ENCODE data around the gene TMEM69.
"Not testable (repeated sequence)": the region's sequence is repeated elsewhere in the genome, so short reads cannot be mapped to it uniquely, and the experiment has no call there.

The TMEM69 gene

DNA sequence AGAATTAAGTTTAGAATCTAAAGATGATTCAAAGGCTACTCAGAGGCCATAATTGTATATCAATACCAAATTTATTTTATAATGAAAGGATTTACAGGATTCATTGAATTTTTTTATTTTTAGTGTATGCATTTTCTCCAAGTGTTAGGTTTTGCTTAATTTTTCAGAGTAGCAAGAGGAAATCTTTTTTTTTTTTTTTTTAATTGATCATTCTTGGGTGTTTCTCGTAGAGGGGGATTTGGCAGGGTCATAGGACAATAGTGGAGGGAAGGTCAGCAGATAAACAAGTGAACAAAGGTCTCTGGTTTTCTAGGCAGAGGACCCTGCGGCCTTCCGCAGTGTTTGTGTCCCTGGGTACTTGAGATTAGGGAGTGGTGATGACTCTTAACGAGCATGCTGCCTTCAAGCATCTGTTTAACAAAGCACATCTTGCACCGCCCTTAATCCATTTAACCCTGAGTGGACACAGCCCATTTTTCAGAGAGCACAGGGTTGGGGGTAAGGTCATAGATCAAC, 51.7 kb downstream of the TMEM69 start:
- DNase-seq (ENCODE audit: low spot score): not testable (repeated sequence)
